Camera-type eye (tissue), 1 donor: Measurements from ENCODE around the gene ZSWIM7. TPM values are rescaled to one million over a fixed set of nuclear protein-coding genes. Genes with fewer than 3 reads are reported as not detected.

ENCODE experiments used
- total RNA-seq: library from RNA; depleted of rRNA; stranded (reverse); fragments of >200 nt; gene quantifications from one replicate; pipeline ENCODE4 v1.2.3, GENCODE V29; 2014

Gene ZSWIM7, protein sequence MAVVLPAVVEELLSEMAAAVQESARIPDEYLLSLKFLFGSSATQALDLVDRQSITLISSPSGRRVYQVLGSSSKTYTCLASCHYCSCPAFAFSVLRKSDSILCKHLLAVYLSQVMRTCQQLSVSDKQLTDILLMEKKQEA
- 22.4 TPM for total RNA-seq

DNA sequence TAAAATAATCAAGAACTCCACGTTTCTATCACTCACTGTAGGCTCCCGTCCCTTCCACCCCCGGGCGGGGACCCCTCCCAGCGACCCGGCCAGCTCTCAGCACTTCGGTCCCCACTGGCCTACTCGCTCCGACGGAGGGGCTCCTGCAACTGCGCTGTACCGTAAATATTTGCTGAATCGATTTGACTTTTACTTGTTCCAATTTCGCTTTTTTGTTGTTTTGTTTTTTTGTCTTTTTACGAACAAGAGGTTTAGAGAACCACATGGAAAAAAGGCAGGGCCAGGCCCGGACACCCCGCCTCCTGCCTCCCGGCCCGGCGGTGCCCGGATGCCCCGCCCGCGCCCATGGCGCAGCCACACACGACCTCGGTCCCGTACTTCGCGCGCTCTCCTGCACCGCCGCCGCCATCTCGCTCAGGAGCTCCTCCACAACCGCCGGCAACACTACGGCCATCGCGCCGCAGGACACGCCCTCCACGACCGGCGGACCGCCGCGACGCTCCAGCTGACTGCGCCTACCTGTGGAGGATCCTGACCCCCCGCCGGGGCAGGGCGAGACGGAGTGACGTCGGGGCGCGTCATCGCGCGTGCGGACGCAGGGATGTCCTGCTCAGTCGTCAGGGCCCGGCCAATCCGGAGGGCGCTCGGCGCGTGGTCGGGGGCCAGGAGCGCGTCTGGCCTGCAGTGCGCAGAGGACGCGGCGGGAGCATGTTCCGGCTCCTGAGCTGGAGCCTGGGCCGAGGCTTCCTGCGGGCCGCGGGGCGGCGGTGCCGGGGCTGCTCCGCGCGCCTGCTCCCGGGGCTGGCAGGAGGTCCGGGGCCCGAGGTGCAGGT, at the start of gene ZSWIM7, which contains the start of gene TTC19:
TSS of gene ZSWIM7 (minus strand) at position 564 of the 833 bp plus-strand sequence. CDS start at position 454, 110 bp downstream.
TSS of gene TTC19 (plus strand) at position 684 of the 833 bp plus-strand sequence. CDS start at position 709, 25 bp downstream.

DNA sequence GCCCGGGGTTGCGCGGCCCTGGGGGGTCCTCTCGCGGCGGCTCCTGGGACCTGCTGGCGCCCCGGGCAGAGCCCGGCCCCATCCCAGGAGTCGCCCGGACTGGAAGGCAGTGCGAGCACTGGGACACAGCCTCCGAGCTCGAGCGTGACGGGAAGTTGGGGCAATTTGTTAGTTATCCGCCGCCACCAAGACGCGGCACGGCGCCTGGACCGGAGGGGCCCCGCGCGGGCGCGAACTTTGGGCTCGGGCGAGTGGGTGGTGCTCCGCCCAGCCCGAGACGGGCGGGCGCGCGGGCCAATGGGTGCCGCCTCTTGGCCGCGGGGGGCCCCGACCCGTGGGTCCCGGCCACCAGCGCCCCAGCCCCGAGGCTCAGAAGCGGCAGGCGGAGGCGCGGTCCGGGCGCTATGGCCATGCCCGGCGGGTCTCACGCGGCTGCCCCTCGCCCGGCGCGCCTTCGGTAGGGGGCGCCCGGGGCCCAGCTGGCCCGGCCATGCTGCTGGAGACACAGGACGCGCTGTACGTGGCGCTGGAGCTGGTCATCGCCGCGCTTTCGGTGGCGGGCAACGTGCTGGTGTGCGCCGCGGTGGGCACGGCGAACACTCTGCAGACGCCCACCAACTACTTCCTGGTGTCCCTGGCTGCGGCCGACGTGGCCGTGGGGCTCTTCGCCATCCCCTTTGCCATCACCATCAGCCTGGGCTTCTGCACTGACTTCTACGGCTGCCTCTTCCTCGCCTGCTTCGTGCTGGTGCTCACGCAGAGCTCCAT, 54.6 kb downstream of the ZSWIM7 start, which contains the start of gene ADORA2B:
TSS of gene ADORA2B (plus strand) at position 372 of the 768 bp plus-strand sequence. CDS start at position 491, 119 bp downstream.

Other genes starting within 250 kb of the ZSWIM7 start
- gene ADORA2B, start 54.6 kb downstream of the ZSWIM7 start, total RNA-seq: 13.1 TPM
- 76.1 TPM for gene TTC19, start 120 bp upstream of the ZSWIM7 start, total RNA-seq
- gene NCOR1, start 215.8 kb upstream of the ZSWIM7 start, total RNA-seq: 162 TPM
- gene PIGL, start 217.5 kb upstream of the ZSWIM7 start, total RNA-seq: 53.2 TPM